Gastrocnemius medialis (tissue), 4 donors: Measurements from ENCODE around the gene OR2L8. TPM values are rescaled to one million over a fixed set of nuclear protein-coding genes. Genes with fewer than 3 reads are reported as not detected.
A peak's percentile ranks its signal among the peaks of the same experiment; 100 is the strongest.
"Not testable (repeated sequence)": the region's sequence is repeated elsewhere in the genome, so short reads cannot be mapped to it uniquely, and the experiment has no call there.

Experiments used
- ATAC-seq, 2 donors: fragments of 150-250 bp; one replicate each; pipeline ENCODE4 v1.9.1; 2016
- DNase-seq, 2 donors: peaks; one replicate each; pipeline ENCODE4 v3.0.0-alpha.2; 2019
- H3K27ac ChIP-seq, 4 donors: fragments of 200-600 bp; sonication (generic); 1 replicate in 1 of 4; 2 replicates in 3 of 4; pipeline ENCODE4 v1.5.1; 2016 to 2018; ENCODE audit warnings: mild to moderate bottlenecking in 2 of 4, moderate library complexity in 1 of 4
- H3K27me3 ChIP-seq, 3 donors: fragments of 200-600 bp; sonication (generic) in 2 of 3; 1 replicate in 1 of 3; 2 replicates in 2 of 3; pipeline versions ENCODE4 v1.5.1 to v1.6.0; 2016 to 2019; ENCODE audit warnings: mild to moderate bottlenecking in 1 of 3, moderate library complexity in 1 of 3
- H3K36me3 ChIP-seq, 2 donors: fragments of 200-600 bp; sonication (generic) in 1 of 2; one replicate each; pipeline ENCODE4 v1.5.1; 2017 to 2018
- H3K4me1 ChIP-seq, 2 donors: fragments of 200-600 bp; sonication (generic) in 1 of 2; one replicate each; pipeline ENCODE4 v1.5.1; 2016 to 2017; ENCODE audit warnings: mild to moderate bottlenecking in 2 of 2
- H3K4me3 ChIP-seq, 4 donors: fragments of 200-600 bp; sonication (generic) in 3 of 4; 1 replicate in 1 of 4; 2 replicates in 3 of 4; pipeline ENCODE4 v1.5.1; 2016 to 2019; ENCODE audit warnings: mild to moderate bottlenecking in 2 of 4
- H3K9me3 ChIP-seq, 3 donors: fragments of 200-600 bp; sonication (generic) in 2 of 3; 1 replicate in 1 of 3; 2 replicates in 2 of 3; pipeline ENCODE4 v1.5.1; 2016 to 2019
- CTCF ChIP-seq, 5 experiments: fragments of 450-650 bp in 3 of 5; fragments of 200-600 bp in 2 of 5; sonication (generic) in 2 of 5; IDR thresholded peaks in 4 of 5; conservative IDR thresholded peaks in 1 of 5; 1 replicate in 4 of 5; 2 replicates in 1 of 5; pipeline ENCODE4 v1.5.1; 2016 to 2019; ENCODE audit warnings: antibody characterized with exemption in 5 of 5, mild to moderate bottlenecking in 3 of 5, moderate library complexity in 3 of 5
- POLR2A ChIP-seq, 2 donors: fragments of 450-650 bp; IDR thresholded peaks; one replicate each; pipeline ENCODE4 v1.6.1; 2017; ENCODE audit warnings: antibody characterized with exemption in 2 of 2, mild to moderate bottlenecking in 2 of 2, moderate library complexity in 2 of 2
- in situ Hi-C, 4 donors: fragments of 200-750 bp; cut with MboI; loops; one replicate each; pipeline versions ENCODE4 v1.15.0 to v1.8.0; 2017; ENCODE audit warnings: low sequenced_read_pairs in 4 of 4
- intact Hi-C: fragments of 100-400 bp; cut with DNase I; formaldehyde crosslinking; loops from one replicate; pipeline ENCODE4 v1.15.1; 2023; ENCODE audit warnings: low total_unique reads
- total RNA-seq, 4 donors: library from RNA; depleted of rRNA; stranded (reverse); fragments of >200 nt; gene quantifications; one replicate each; pipeline versions ENCODE4 v1.1.0 to v1.2.3, GENCODE V29; 2016

The OR2L8 gene
- total RNA-seq, 4 donors from 2014 or later = not detected

- TF ChIP-seq CTCF (IDR thresholded peaks at IDR 0.05 in 4 of 5, conservative IDR thresholded peaks at IDR 0.05 in 1 of 5) (no peak), POLR2A (IDR thresholded peaks at IDR 0.05) (no peak)
- Histone ChIP-seq H3K4me1 (no peaks in the 10 kb centered on the region), H3K9me3 (no peaks in the 10 kb centered on the region), H3K4me3 (no peak overlapping the region), H3K36me3 (no peaks in the 10 kb centered on the region), H3K27ac (no peak overlapping the region), H3K27me3 (no peaks in the 10 kb centered on the region)
- in situ Hi-C loops = no loop called here
- no peak for ATAC-seq
- intact Hi-C loops = no loop called here
- no peak for DNase-seq
These were observed 12.2 kb upstream of the OR2L8 start for GRCh38 chr1:247936415-247936814.

GRCh38 chr1:247936965-247937734, 11.5 kb upstream of the OR2L8 start:
- H3K27ac ChIP-seq, in situ Hi-C loops, H3K27me3 ChIP-seq, H3K36me3 ChIP-seq, intact Hi-C loops, H3K9me3 ChIP-seq, H3K4me1 ChIP-seq, ATAC-seq: not testable (repeated sequence)
- DNase-seq = peak in 1 of 2 donors; percentile 16
- peak overlapping the region in 1 of 4 donors; percentile 6 for H3K4me3 ChIP-seq
- TF ChIP-seq CTCF (IDR thresholded peaks at IDR 0.05 in 4 of 5, conservative IDR thresholded peaks at IDR 0.05 in 1 of 5) = peak in 3 of 5 experiments; percentile 15 to 40 (median 26)

- no peak for TF ChIP-seq CTCF (IDR thresholded peaks at IDR 0.05 in 4 of 5, conservative IDR thresholded peaks at IDR 0.05 in 1 of 5)
- TF ChIP-seq POLR2A (IDR thresholded peaks at IDR 0.05) = no peak
- H3K27me3 ChIP-seq = no peaks in the 10 kb centered on the region
- no peaks in the 10 kb centered on the region for H3K9me3 ChIP-seq
- intact Hi-C loops = no loop called here
- no peak overlapping the region for H3K27ac ChIP-seq
- in situ Hi-C loops = no loop called here
- no peak overlapping the region for H3K4me3 ChIP-seq
- no peaks in the 10 kb centered on the region for H3K4me1 ChIP-seq
- ATAC-seq = no peak
- no peak for DNase-seq
- H3K36me3 ChIP-seq = no peaks in the 10 kb centered on the region
These were observed 6.0 kb upstream of the OR2L8 start for GRCh38 chr1:247942624-247943023.

GRCh38 chr1:247953408-247953807, 4.8 kb downstream of the OR2L8 start:
- TF ChIP-seq CTCF (IDR thresholded peaks at IDR 0.05 in 4 of 5, conservative IDR thresholded peaks at IDR 0.05 in 1 of 5) (no peak), POLR2A (IDR thresholded peaks at IDR 0.05) (no peak)
- intact Hi-C loops = no loop called here
- Histone ChIP-seq H3K36me3 (no peaks in the 10 kb centered on the region), H3K4me3 (no peak overlapping the region), H3K27me3 (no peaks in the 10 kb centered on the region), H3K9me3 (no peaks in the 10 kb centered on the region), H3K4me1 (no peaks in the 10 kb centered on the region), H3K27ac (no peak overlapping the region)
- ATAC-seq = no peak
- no peak for DNase-seq
- in situ Hi-C loops = no loop called here

- DNase-seq = no peak
- no peak for ATAC-seq
- no peak overlapping the region for H3K4me3 ChIP-seq
- H3K36me3 ChIP-seq = no peaks in the 10 kb centered on the region
- no peaks in the 10 kb centered on the region for H3K4me1 ChIP-seq
- no peak overlapping the region for H3K27ac ChIP-seq
- TF ChIP-seq CTCF (IDR thresholded peaks at IDR 0.05 in 4 of 5, conservative IDR thresholded peaks at IDR 0.05 in 1 of 5) (no peak), POLR2A (IDR thresholded peaks at IDR 0.05) (no peak)
- no peaks in the 10 kb centered on the region for H3K9me3 ChIP-seq
- intact Hi-C loops = no loop called here
- in situ Hi-C loops = no loop called here
- no peaks in the 10 kb centered on the region for H3K27me3 ChIP-seq
These were observed 13.1 kb downstream of the OR2L8 start for GRCh38 chr1:247961791-247962190.
